HepG2 (cell line): ENCODE measurements around the gene EPB41L2. TPM values are rescaled to one million over a fixed set of nuclear protein-coding genes. Genes with fewer than 3 reads are reported as not detected.

ENCODE experiments used
- ASH2L ChIP-seq: fragments of 300-600, 200-600 bp; sonication (generic); IDR thresholded peaks from 2 replicates; pipeline ENCODE4 v1.7.0; 2017; ENCODE audit warnings: low read depth, mild to moderate bottlenecking, moderate library complexity, mixed read lengths, low read length; ENCODE audit not compliant: insufficient read length
- CC2D1A ChIP-seq: sonication (generic); formaldehyde crosslinking; IDR thresholded peaks from 2 replicates; pipeline ENCODE4 v1.8.1; 2023; ENCODE audit warnings: mild to moderate bottlenecking, missing genetic modification reagents
- HNRNPK ChIP-seq: fragments of 200-400 bp; formaldehyde crosslinking; IDR thresholded peaks from 2 replicates; pipeline ENCODE4 v1.6.1; 2018; ENCODE audit warnings: low read length, low read depth, moderate library complexity, mild to moderate bottlenecking; ENCODE audit not compliant: poor library complexity, severe bottlenecking
- KIAA2018 ChIP-seq: sonication (generic); formaldehyde crosslinking; IDR thresholded peaks from 2 replicates; pipeline ENCODE4 v1.5.0; 2020; ENCODE audit warnings: mild to moderate bottlenecking, missing genetic modification reagents, borderline replicate concordance
- POLR2A ChIP-seq, 2 experiments: IDR thresholded peaks; 2 replicates each; pipeline ENCODE4 v1.6.1; 2011; ENCODE audit warnings: low read depth in 2 of 2, low read length in 2 of 2, mild to moderate bottlenecking in 1 of 2, moderate library complexity in 1 of 2; ENCODE audit not compliant: insufficient read depth in 1 of 2
- SALL1 ChIP-seq: sonication (generic); formaldehyde crosslinking; IDR thresholded peaks from 2 replicates; pipeline ENCODE4 v1.8.0; 2022; ENCODE audit warnings: mild to moderate bottlenecking, missing genetic modification reagents
- YY1 ChIP-seq: IDR thresholded peaks from 2 replicates; pipeline ENCODE4 v1.6.1; 2011; ENCODE audit warnings: low read length, low read depth, moderate library complexity, mild to moderate bottlenecking; ENCODE audit not compliant: insufficient read depth, insufficient replicate concordance
- ZNF432 ChIP-seq: sonication (generic); formaldehyde crosslinking; IDR thresholded peaks from 2 replicates; pipeline ENCODE4 v1.5.0; 2020; ENCODE audit warnings: missing genetic modification reagents, mild to moderate bottlenecking, borderline replicate concordance
- ZNF550 ChIP-seq: sonication (generic); formaldehyde crosslinking; IDR thresholded peaks from 2 replicates; pipeline ENCODE4 v1.4.0; 2020; ENCODE audit warnings: mild to moderate bottlenecking, missing genetic modification reagents, borderline replicate concordance
- polyA plus RNA-seq, 8 experiments: library from polyadenylated mRNA; depleted of rRNA in 3 of 8; stranded (reverse) in 7 of 8; unstranded in 1 of 8; fragments of >200 nt; fragmentation: Illumina TruSeq in 4 of 8; extraction: Trizol in 4 of 8; gene quantifications; 2 replicates each; pipeline versions ENCODE4 v1.2.1 to v1.2.3, GENCODE V29; 2011 to 2016; ENCODE audit warnings: low read depth in 4 of 8, missing spikeins in 1 of 8, mixed read lengths in 1 of 8; ENCODE audit not compliant: insufficient read depth in 1 of 8
- total RNA-seq, 5 experiments: library from RNA; depleted of rRNA; stranded (reverse); fragments of >200 nt; fragmentation: Illumina TruSeq; extraction: Trizol; gene quantifications; 2 replicates each; pipeline ENCODE4 v1.2.3, GENCODE V29; 2016; ENCODE audit warnings: low read depth in 1 of 5

Gene EPB41L2
- total and polyA plus RNA-seq, 2 of the 13 experiments (the other 11 are each of a cell fraction or from before 2014, with no cell fraction given) = 41.7 to 56.4 TPM

- TF ChIP-seq KIAA2018 (CRISPR knock-in tag) = no peak
- no peak for TF ChIP-seq ZNF432 (CRISPR knock-in tag)
- no peak for TF ChIP-seq HNRNPK
- no peak for TF ChIP-seq POLR2A (IDR thresholded peaks at IDR 0.05; ENCODE audit: insufficient read depth in 1 of 2, low read depth in 2 of 2, low read length in 2 of 2)
- TF ChIP-seq CC2D1A (CRISPR knock-in tag) = no peak
- no peak for TF ChIP-seq YY1
- no peak for TF ChIP-seq ZNF550 (CRISPR knock-in tag)
- TF ChIP-seq ASH2L = no peak
- TF ChIP-seq SALL1 (CRISPR knock-in tag) = no peak
These were observed 39.1 kb upstream of the EPB41L2 start (continued) for GRCh38 chr6:131101911-131102680.
